Hematopoietic multipotent progenitor cell (in vitro differentiated cells): ENCODE results near the gene PEX12. TPM values are rescaled to one million over a fixed set of nuclear protein-coding genes. Genes with fewer than 3 reads are reported as not detected.
A peak's percentile ranks its signal among the peaks of the same experiment; 100 is the strongest.
"Not testable (repeated sequence)": the region's sequence is repeated elsewhere in the genome, so short reads cannot be mapped to it uniquely, and the experiment has no call there.

Experiments used
- DNase-seq, 3 donors: peaks; one replicate each; pipeline ENCODE4 v3.0.0-alpha.2; 2011 to 2015; ENCODE audit warnings: low read depth in 2 of 3, low spot score in 2 of 3
- total RNA-seq: library from RNA; depleted of rRNA; stranded (reverse); fragments of >200 nt; gene quantifications from one replicate; pipeline ENCODE4 v1.2.3, GENCODE V29; 2012

Gene PEX12
- total RNA-seq, 1 donor = 4.8 TPM

DNA sequence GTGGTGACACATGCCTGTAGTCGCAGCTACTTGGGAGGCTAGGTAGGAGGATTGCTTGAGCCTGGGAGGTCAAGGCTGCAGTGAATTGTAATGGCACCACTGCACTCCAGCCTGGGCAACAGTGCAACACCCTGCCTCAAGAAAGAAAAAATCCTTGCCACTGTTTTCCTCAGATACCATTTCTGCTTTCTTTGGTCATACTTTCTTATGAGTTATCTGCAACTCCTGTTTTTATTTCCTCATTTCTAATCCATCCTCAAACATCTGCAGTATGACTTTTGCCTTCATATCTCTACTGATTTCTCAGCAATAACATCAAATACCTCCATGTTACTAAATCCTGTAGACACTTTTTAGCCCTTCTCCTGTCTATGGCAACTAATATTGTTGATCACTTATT, 5.7 kb upstream of the PEX12 start:
- DNase-seq = peak in 1 of 3 donors; percentile 18

GRCh38 chr17:35578929-35579432, 610 bp upstream of the PEX12 start:
- peak in 1 of 3 donors; percentile 18 for DNase-seq

DNA sequence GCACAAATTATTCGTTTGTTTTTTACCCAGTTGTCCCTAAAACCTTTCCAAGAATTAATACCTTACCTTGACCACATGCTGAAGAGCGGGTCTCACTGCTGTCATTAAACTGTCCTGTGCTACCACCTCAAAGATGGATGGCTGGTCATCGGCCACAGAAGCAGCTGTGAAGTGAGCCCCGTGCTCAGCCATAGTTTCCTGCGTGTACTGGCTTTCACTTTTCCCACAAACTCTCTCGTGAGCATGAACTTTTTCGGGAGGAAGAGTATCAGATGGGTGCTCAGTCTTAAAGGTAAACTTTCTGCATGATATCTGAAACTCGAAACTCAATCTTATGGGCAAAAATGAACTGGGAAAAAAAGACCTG, 558 bp downstream of the PEX12 start:
- DNase-seq = no peak

- no peak for DNase-seq
Observed at GRCh38 chr17:35575759-35576158, 2.6 kb downstream of the PEX12 start.

DNA sequence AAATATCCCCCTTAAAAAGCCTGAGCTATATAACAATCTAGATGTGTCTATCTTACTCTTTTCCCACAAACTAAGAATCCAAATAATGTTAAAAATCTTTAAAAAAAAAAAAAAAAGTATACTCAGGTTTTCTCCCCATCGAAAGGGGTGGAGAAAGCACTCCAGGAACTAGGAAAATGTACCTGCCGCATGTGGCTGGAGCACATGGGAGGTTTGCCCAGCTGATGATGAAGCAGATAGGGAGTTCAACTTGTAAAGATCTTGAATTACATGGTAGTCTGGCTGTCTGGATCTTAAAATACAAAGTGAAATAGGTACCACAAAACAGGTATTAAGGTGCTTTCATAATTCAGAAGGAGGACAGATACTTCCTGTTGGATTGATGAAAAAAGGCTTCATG, 9.0 kb downstream of the PEX12 start:
- DNase-seq = no peak

DNA sequence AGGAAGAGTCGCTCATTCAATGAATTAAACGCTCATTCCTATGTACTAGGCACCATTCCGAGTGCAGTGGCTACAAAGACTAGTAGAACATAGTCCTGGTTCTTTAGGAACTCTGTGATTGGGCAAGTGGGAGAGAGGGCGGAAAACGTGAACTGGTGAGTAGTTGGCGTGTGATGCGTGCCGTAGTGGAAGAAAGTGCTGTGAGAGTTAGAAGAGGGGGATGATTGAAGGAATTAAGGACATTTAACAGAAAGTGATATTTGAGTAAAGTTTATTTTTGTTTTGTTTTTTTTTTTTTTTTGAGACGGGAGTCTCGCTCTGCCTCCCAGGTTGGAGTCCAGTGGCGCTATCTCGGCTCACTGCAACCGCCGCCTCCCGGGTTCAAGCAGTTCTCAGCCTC, 9.8 kb downstream of the PEX12 start:
- no peak for DNase-seq

- no peak for DNase-seq
Observed at GRCh38 chr17:35566968-35567367, 11.4 kb downstream of the PEX12 start.

- DNase-seq = not testable (repeated sequence)
Observed at GRCh38 chr17:35563181-35563580, 15.2 kb downstream of the PEX12 start.

DNA sequence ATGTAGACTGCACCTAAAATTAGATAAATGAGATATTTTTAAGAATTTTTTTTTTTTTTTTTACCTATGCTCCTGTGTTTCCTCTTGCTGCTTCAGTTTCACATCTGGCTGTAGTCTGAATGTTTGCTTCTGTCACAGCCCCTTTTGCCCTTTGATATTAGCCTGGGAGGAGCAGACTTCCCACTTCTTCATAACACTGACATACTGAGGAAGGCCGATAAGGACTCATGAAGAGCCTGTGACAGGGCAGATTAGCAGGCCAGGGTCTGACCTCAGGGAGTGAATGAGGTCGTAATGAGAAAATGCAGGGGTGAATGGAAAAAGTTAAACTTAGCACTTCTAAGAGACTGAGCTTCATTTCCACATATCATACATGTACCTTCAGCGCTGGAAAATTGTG, 17.7 kb downstream of the PEX12 start, which contains the start of gene SLFN14:
Gene SLFN14, minus strand, starts transcription at position 117 of the 400 bp plus-strand sequence. CDS start 2,757 bp downstream, outside the sequence.
- peak in 2 of 3 donors; percentile 92 to 97 for DNase-seq

DNA sequence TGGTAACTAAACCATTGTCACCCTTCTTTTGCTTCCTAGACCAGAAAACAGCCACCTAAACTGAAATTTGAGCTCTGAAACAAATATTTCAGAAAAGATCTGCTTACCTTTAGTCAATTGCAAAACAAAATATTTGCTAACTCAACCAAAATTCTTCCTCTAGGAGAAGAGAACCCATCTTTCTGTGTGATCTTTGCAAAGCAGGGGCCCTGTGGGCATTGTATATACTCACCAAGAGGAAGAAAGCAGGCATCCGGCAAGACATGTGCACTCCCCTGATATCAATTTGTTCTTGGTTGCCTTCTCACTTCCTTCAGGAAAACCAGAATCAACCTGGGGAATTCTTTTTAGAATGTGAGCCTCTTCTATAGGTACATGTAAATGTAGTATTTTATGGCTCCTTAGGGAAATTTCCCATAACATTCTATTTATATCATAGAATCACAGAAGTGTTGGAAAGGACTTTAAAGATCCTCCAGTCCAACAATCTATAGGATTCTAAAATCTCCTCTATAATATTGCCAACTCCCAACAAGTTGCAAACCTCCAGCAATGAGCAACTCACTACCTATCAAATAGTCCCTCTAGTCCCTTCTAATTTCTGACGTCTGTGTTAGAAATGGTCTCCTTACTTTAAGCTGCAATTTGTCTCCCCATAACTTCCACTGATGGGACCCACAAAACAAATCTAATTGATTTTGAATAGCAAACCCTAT, 18.7 kb downstream of the PEX12 start:
- DNase-seq = peak in 2 of 3 donors; percentile 79 to 82

DNA sequence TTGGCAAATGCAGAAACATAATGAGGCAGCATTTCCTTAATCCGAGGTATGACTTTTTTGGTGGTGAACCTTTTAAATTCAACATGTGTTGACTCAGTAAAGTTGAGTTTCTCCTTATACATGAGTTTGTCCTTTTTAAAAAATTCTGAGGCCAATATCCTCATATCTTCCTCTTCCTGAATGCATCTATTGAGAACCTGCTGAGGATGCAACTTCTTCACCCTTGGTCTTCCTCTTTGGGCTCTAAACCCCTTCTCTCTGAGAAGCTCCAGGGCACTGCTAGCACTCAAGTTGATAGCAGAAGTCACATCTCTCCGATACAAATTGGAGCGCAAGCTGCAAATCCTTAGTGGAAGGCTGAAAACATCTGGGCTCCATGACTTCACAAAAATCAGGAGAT, 21.0 kb downstream of the PEX12 start:
- DNase-seq = no peak

GRCh38 chr17:35555691-35556090, 22.7 kb downstream of the PEX12 start:
- peak in 2 of 3 donors; percentile 64 to 84 for DNase-seq

DNA sequence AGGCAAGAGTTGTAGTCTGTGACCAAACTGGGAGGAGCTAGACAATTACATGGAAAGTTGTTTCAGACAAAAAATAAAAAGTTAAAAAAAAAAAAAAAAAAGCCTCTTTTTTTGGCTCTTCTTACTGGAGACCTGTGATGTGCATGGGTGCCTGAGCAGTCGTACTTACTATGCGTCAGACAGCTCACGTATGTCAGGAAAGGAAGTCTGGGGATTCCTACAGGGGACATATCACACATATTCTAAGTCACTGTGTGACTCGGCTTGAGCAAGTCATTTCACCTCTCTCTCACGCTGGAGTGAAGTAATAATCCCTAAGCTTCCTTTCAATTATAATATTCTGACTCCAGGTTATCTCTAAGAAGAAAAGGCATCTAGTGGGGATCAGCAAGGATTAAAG, 23.7 kb downstream of the PEX12 start:
- no peak for DNase-seq

DNA sequence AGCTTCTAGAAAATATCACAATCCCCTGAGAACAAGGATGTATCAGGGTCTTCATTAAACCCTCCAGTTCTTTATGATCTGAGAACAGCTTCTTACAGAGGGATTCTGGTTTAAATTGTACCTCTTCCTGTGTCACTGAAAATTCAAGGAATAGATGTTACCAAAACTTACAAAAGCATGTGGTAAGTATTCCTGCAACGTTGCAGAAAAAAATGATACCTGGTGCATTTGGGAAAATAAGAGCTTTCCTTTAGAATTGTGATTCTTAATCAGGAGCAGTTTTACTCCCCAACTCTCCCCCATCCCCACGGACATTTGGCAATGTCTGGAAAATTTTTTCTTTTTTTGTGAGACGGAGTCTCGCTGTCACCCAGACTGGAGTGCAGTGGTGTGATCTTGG, 25.1 kb downstream of the PEX12 start:
- DNase-seq = no peak

- no peak for DNase-seq
Observed at GRCh38 chr17:35548978-35549377, 29.4 kb downstream of the PEX12 start.

- no peak for DNase-seq
Observed at GRCh38 chr17:35548208-35548810, 30.1 kb downstream of the PEX12 start.

- no peak for DNase-seq
Observed at GRCh38 chr17:35546487-35546886, 31.9 kb downstream of the PEX12 start.

GRCh38 chr17:35545150-35545549, 33.2 kb downstream of the PEX12 start:
- no peak for DNase-seq

- no peak for DNase-seq
Observed at GRCh38 chr17:35543856-35544255, 34.5 kb downstream of the PEX12 start.

DNA sequence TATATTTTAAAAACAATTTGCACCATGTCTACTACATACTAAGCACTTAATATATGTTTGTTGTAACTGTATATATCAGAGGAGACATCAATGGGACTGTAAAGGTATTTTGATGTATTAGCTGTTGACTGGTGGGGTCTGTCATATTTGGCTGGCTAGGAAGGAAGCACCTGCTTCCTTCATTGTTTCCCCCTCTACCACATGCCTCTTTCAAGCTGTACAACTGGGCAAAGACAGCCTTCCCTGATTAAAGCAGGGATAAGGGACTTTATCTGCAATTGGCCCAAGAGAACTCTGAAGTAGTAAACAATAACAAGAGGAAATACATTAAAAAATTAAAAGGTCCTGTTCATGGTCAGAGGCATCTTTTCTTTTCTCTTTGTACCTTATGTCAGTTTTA, 35.4 kb downstream of the PEX12 start:
- DNase-seq = peak in 2 of 3 donors; percentile 65 to 78

DNA sequence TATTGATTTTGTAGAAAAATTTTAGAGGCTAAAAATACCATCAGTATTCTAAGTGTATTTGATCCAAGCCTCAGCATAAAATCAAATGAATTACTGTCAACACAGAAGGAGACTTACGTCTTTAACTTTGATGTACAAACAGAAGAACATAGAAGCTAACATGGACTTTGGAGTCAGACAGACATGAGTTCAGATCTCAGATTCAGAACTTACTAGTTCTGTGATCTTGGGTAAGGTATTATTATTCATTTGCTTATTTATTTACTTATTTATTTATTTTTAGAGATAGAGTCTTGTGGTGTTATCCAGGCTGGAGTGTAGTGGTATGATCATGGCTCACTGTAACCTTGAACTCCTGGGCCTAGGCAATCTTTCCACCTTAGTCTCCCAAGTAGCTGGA, 36.9 kb downstream of the PEX12 start:
- no peak for DNase-seq
